Measurements from ENCODE around the gene HCN2. TPM values are rescaled to one million over a fixed set of nuclear protein-coding genes. Genes with fewer than 3 reads are reported as not detected.

HCN2 gene
- total and polyA plus RNA-seq, 2 of the 13 experiments (the other 11 are each of a cell fraction or from before 2014, with no cell fraction given): 0.01 TPM; not detected in 1

DNA sequence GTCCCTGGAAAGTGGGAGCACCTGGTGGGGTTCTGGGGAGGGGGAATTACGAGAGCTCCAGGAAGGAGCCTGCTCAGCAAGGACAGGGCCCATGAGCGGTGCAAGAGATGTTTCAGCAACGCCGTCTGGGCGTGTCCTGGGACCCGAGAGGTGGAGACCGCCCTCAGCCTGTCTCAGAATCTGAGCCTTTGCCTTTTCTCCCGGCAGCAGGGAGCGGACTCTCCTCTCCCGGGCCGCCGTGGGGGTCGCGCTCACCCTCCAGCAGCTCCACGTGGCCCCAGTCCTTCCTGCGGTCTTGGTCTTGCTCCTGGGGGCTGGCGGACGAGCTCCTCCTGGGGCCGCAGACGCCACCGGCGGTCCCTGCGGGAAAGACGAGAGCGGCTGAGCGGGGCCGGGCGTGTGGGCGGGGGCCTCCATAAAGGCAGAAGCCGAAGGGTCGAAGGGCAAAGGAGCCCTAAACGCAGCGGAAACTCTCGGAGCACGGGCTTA, 42.9 kb downstream of the HCN2 start (continued):
- TF ChIP-seq, protein P1, sequence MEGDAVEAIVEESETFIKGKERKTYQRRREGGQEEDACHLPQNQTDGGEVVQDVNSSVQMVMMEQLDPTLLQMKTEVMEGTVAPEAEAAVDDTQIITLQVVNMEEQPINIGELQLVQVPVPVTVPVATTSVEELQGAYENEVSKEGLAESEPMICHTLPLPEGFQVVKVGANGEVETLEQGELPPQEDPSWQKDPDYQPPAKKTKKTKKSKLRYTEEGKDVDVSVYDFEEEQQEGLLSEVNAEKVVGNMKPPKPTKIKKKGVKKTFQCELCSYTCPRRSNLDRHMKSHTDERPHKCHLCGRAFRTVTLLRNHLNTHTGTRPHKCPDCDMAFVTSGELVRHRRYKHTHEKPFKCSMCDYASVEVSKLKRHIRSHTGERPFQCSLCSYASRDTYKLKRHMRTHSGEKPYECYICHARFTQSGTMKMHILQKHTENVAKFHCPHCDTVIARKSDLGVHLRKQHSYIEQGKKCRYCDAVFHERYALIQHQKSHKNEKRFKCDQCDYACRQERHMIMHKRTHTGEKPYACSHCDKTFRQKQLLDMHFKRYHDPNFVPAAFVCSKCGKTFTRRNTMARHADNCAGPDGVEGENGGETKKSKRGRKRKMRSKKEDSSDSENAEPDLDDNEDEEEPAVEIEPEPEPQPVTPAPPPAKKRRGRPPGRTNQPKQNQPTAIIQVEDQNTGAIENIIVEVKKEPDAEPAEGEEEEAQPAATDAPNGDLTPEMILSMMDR (CRISPR knock-in tag; IDR thresholded peaks at IDR 0.05): 0 out of 2 replicates have a peak, but pooled peaks have one; percentile 7
- TF ChIP-seq, protein P2, sequence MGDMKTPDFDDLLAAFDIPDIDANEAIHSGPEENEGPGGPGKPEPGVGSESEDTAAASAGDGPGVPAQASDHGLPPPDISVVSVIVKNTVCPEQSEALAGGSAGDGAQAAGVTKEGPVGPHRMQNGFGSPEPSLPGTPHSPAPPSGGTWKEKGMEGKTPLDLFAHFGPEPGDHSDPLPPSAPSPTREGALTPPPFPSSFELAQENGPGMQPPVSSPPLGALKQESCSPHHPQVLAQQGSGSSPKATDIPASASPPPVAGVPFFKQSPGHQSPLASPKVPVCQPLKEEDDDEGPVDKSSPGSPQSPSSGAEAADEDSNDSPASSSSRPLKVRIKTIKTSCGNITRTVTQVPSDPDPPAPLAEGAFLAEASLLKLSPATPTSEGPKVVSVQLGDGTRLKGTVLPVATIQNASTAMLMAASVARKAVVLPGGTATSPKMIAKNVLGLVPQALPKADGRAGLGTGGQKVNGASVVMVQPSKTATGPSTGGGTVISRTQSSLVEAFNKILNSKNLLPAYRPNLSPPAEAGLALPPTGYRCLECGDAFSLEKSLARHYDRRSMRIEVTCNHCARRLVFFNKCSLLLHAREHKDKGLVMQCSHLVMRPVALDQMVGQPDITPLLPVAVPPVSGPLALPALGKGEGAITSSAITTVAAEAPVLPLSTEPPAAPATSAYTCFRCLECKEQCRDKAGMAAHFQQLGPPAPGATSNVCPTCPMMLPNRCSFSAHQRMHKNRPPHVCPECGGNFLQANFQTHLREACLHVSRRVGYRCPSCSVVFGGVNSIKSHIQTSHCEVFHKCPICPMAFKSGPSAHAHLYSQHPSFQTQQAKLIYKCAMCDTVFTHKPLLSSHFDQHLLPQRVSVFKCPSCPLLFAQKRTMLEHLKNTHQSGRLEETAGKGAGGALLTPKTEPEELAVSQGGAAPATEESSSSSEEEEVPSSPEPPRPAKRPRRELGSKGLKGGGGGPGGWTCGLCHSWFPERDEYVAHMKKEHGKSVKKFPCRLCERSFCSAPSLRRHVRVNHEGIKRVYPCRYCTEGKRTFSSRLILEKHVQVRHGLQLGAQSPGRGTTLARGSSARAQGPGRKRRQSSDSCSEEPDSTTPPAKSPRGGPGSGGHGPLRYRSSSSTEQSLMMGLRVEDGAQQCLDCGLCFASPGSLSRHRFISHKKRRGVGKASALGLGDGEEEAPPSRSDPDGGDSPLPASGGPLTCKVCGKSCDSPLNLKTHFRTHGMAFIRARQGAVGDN (CRISPR knock-in tag; IDR thresholded peaks at IDR 0.05): peak; percentile 50; the same call in 1 of the 2 replicates
- TF ChIP-seq, protein P3, sequence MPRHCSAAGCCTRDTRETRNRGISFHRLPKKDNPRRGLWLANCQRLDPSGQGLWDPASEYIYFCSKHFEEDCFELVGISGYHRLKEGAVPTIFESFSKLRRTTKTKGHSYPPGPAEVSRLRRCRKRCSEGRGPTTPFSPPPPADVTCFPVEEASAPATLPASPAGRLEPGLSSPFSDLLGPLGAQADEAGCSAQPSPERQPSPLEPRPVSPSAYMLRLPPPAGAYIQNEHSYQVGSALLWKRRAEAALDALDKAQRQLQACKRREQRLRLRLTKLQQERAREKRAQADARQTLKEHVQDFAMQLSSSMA (CRISPR knock-in tag; IDR thresholded peaks at IDR 0.05): no peak
- peak; percentile 47; the same call in 1 of the 2 replicates for TF ChIP-seq ZNF160 (CRISPR knock-in tag; IDR thresholded peaks at IDR 0.05)
- peak; percentile 46; the same call in 1 of the 2 replicates for TF ChIP-seq ZNF333 (CRISPR knock-in tag; IDR thresholded peaks at IDR 0.05; ENCODE audit: borderline replicate concordance)
- peak; percentile 52; the same call in 1 of the 2 replicates for TF ChIP-seq TAF1 (CRISPR knock-in tag; IDR thresholded peaks at IDR 0.05)
- no peak for TF ChIP-seq FOXP1 (IDR thresholded peaks at IDR 0.05)
- no peak for TF ChIP-seq FOXP1 (CRISPR knock-in tag; IDR thresholded peaks at IDR 0.05)
- TF ChIP-seq ZNF781 (CRISPR knock-in tag; IDR thresholded peaks at IDR 0.05; ENCODE audit: borderline replicate concordance, not compliant biosample characterization): peak; percentile 93
- no peak for TF ChIP-seq ZNF143 (CRISPR knock-in tag; IDR thresholded peaks at IDR 0.05)
- TF ChIP-seq, protein P4, sequence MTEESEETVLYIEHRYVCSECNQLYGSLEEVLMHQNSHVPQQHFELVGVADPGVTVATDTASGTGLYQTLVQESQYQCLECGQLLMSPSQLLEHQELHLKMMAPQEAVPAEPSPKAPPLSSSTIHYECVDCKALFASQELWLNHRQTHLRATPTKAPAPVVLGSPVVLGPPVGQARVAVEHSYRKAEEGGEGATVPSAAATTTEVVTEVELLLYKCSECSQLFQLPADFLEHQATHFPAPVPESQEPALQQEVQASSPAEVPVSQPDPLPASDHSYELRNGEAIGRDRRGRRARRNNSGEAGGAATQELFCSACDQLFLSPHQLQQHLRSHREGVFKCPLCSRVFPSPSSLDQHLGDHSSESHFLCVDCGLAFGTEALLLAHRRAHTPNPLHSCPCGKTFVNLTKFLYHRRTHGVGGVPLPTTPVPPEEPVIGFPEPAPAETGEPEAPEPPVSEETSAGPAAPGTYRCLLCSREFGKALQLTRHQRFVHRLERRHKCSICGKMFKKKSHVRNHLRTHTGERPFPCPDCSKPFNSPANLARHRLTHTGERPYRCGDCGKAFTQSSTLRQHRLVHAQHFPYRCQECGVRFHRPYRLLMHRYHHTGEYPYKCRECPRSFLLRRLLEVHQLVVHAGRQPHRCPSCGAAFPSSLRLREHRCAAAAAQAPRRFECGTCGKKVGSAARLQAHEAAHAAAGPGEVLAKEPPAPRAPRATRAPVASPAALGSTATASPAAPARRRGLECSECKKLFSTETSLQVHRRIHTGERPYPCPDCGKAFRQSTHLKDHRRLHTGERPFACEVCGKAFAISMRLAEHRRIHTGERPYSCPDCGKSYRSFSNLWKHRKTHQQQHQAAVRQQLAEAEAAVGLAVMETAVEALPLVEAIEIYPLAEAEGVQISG (CRISPR knock-in tag; IDR thresholded peaks at IDR 0.05): no peak
- TF ChIP-seq, protein P5, sequence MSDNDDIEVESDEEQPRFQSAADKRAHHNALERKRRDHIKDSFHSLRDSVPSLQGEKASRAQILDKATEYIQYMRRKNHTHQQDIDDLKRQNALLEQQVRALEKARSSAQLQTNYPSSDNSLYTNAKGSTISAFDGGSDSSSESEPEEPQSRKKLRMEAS (IDR thresholded peaks at IDR 0.05): peak; percentile 30; the same call in 1 of the 2 replicates
- peak; percentile 50 for TF ChIP-seq HNRNPLL (IDR thresholded peaks at IDR 0.05; ENCODE audit: low read depth, low read length, poor library complexity, severe bottlenecking)
- TF ChIP-seq, protein P6, sequence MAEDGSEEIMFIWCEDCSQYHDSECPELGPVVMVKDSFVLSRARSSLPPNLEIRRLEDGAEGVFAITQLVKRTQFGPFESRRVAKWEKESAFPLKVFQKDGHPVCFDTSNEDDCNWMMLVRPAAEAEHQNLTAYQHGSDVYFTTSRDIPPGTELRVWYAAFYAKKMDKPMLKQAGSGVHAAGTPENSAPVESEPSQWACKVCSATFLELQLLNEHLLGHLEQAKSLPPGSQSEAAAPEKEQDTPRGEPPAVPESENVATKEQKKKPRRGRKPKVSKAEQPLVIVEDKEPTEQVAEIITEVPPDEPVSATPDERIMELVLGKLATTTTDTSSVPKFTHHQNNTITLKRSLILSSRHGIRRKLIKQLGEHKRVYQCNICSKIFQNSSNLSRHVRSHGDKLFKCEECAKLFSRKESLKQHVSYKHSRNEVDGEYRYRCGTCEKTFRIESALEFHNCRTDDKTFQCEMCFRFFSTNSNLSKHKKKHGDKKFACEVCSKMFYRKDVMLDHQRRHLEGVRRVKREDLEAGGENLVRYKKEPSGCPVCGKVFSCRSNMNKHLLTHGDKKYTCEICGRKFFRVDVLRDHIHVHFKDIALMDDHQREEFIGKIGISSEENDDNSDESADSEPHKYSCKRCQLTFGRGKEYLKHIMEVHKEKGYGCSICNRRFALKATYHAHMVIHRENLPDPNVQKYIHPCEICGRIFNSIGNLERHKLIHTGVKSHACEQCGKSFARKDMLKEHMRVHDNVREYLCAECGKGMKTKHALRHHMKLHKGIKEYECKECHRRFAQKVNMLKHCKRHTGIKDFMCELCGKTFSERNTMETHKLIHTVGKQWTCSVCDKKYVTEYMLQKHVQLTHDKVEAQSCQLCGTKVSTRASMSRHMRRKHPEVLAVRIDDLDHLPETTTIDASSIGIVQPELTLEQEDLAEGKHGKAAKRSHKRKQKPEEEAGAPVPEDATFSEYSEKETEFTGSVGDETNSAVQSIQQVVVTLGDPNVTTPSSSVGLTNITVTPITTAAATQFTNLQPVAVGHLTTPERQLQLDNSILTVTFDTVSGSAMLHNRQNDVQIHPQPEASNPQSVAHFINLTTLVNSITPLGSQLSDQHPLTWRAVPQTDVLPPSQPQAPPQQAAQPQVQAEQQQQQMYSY (CRISPR knock-in tag; IDR thresholded peaks at IDR 0.05): 0 out of 2 replicates have a peak, but pooled peaks have one; percentile 20
- TF ChIP-seq AGO1 (IDR thresholded peaks at IDR 0.05; ENCODE audit: low read depth, low read length, poor library complexity, severe bottlenecking): no peak

All from HepG2 (cell line).